Endothelial cell of umbilical vein (primary cell): ENCODE measurements around the gene APOL2. TPM values are rescaled to one million over a fixed set of nuclear protein-coding genes. Genes with fewer than 3 reads are reported as not detected.

Source experiments
- BruUV-seq: library from RNA; stranded (reverse); fragments of 400-500 nt; replicated peaks from 2 replicates; lab custom pipeline; 2021; lab: Mats Ljungman, UMichigan
- CTCF ChIA-PET: fragments of 300-600, 350-600 bp; sonication (Branson Sonifier 250); formaldehyde crosslinking; loops from one replicate; lab custom pipeline; 2021; ENCODE audit warnings: antibody characterized with exemption, inconsistent platforms; lab: Charles Lee
- POLR2A ChIA-PET: fragments of 300-600, 350-600 bp; sonication (Branson Sonifier 250); formaldehyde crosslinking; loops from one replicate; lab custom pipeline; 2021; ENCODE audit warnings: antibody characterized with exemption, inconsistent platforms; lab: Charles Lee
- DNase-seq: peaks from one replicate; pipeline ENCODE4 v3.0.0-alpha.2; 2011; ENCODE audit warnings: low read depth, low spot score
- FAIRE-seq: peaks from 2 replicates; lab custom pipeline; 2011; peaks lifted over from hg19 to GRCh38; lab: Jason Lieb, UNC
- H2AFZ ChIP-seq: 2 replicates; pipeline ENCODE4 v1.6.0; 2012; ENCODE audit warnings: low read depth, low read length, control low read depth, inconsistent platforms
- H3K27ac ChIP-seq: 2 replicates; pipeline ENCODE4 v1.5.1; 2011; ENCODE audit warnings: low read depth, mild to moderate bottlenecking, control low read depth, low read length, moderate library complexity; ENCODE audit not compliant: insufficient read depth
- H3K27me3 ChIP-seq, 2 experiments: 2 replicates each; pipeline versions ENCODE4 v1.6.0 to v1.6.1; 2011; ENCODE audit warnings: low read length in 2 of 2, mixed read lengths in 1 of 2; ENCODE audit not compliant: control insufficient read depth in 2 of 2, insufficient read depth in 2 of 2
- H3K36me3 ChIP-seq, 2 experiments: 2 replicates in 1 of 2; 3 replicates in 1 of 2; pipeline ENCODE4 v1.5.1; 2011; ENCODE audit warnings: low read length in 2 of 2, mild to moderate bottlenecking in 1 of 2, moderate library complexity in 1 of 2; ENCODE audit not compliant: control insufficient read depth in 2 of 2, insufficient read depth in 2 of 2; ENCODE audit errors: extremely low read depth in 1 of 2
- H3K4me1 ChIP-seq: 3 replicates; pipeline ENCODE4 v1.5.1; 2011; ENCODE audit warnings: mild to moderate bottlenecking, low read length; ENCODE audit not compliant: control insufficient read depth, insufficient read depth; ENCODE audit errors: extremely low read depth
- H3K4me2 ChIP-seq: 2 replicates; pipeline ENCODE4 v1.6.1; 2011; ENCODE audit warnings: low read length, control low read depth, mixed read lengths; ENCODE audit not compliant: insufficient read depth
- H3K4me3 ChIP-seq, 3 experiments: fragments of 200-600 bp in 1 of 3; sonication (generic), shearing (Covaris generic) in 1 of 3; replicated peaks in 1 of 3; 2 replicates each; pipeline ENCODE4 v1.5.1; 2011 to 2016; ENCODE audit warnings: control low read depth in 3 of 3, low read length in 3 of 3, mild to moderate bottlenecking in 2 of 3, inconsistent platforms in 1 of 3, low read depth in 1 of 3, moderate library complexity in 1 of 3; ENCODE audit not compliant: insufficient read depth in 1 of 3
- H3K79me2 ChIP-seq: 2 replicates; pipeline ENCODE4 v1.6.0; 2012; ENCODE audit warnings: low read length, inconsistent platforms; ENCODE audit not compliant: control insufficient read depth, insufficient read depth
- H3K9ac ChIP-seq: replicated peaks from 2 replicates; pipeline ENCODE3; 2011; ENCODE audit warnings: low read length, control low read depth; ENCODE audit not compliant: insufficient read depth; ENCODE audit errors: extremely low read depth
- H3K9me1 ChIP-seq: replicated peaks from 3 replicates; pipeline ENCODE4 v1.6.0; 2011; ENCODE audit warnings: mild to moderate bottlenecking, low read length; ENCODE audit not compliant: control insufficient read depth, insufficient read depth; ENCODE audit errors: extremely low read depth
- H3K9me3 ChIP-seq: replicated peaks from 2 replicates; pipeline ENCODE4 v1.5.1; 2012; ENCODE audit warnings: low read length, inconsistent platforms; ENCODE audit not compliant: control insufficient read depth, insufficient read depth
- H4K20me1 ChIP-seq: replicated peaks from 2 replicates; pipeline ENCODE3; 2011; ENCODE audit warnings: mild to moderate bottlenecking, low read length; ENCODE audit not compliant: control insufficient read depth, insufficient read depth; ENCODE audit errors: extremely low read depth
- CTCF ChIP-seq, 2 donors: IDR thresholded peaks; 1 replicate in 1 of 2; 2 replicates in 1 of 2; pipeline ENCODE4 v1.5.1; 2011; ENCODE audit warnings: low read length in 2 of 2, mild to moderate bottlenecking in 2 of 2, moderate library complexity in 2 of 2, control low read depth in 1 of 2, inconsistent platforms in 1 of 2, low read depth in 1 of 2; ENCODE audit not compliant: insufficient read depth in 1 of 2; ENCODE audit errors: extremely low read depth in 1 of 2
- EZH2 ChIP-seq: IDR thresholded peaks from 2 replicates; pipeline ENCODE4 v1.6.1; 2012; ENCODE audit warnings: borderline replicate concordance, low read depth, mild to moderate bottlenecking, moderate library complexity, low read length, inconsistent platforms; ENCODE audit not compliant: severe bottlenecking
- FOS ChIP-seq: IDR thresholded peaks from 2 replicates; pipeline ENCODE4 v1.6.1; 2011; ENCODE audit warnings: mild to moderate bottlenecking, low read length, moderate library complexity, borderline replicate concordance; ENCODE audit not compliant: insufficient read depth
- GATA2 ChIP-seq: IDR thresholded peaks from 2 replicates; pipeline ENCODE4 v1.7.0; 2011; ENCODE audit warnings: low read depth, mild to moderate bottlenecking, moderate library complexity, mixed read lengths, low read length; ENCODE audit not compliant: insufficient read length, insufficient read depth
- JUN ChIP-seq: IDR thresholded peaks from 2 replicates; pipeline ENCODE4 v1.6.1; 2011; ENCODE audit warnings: borderline replicate concordance, low read depth; ENCODE audit not compliant: insufficient read length, insufficient read depth
- MYC ChIP-seq: IDR thresholded peaks from one replicate; pipeline ENCODE4 v1.6.1; 2011; ENCODE audit warnings: mild to moderate bottlenecking, low read depth, low read length
- POLR2A ChIP-seq: IDR thresholded peaks from 2 replicates; pipeline ENCODE4 v1.6.1; 2012; ENCODE audit warnings: low read depth, mild to moderate bottlenecking, control low read depth, low read length
- POLR2AphosphoS5 ChIP-seq: IDR thresholded peaks from 2 replicates; pipeline ENCODE4 v1.6.1; 2012; ENCODE audit warnings: low read depth, mild to moderate bottlenecking, control low read depth, low read length, moderate library complexity; ENCODE audit not compliant: insufficient read depth
- dilution Hi-C: fragments of 300-500 bp; cut with MboI; formaldehyde crosslinking; loops from one replicate; pipeline ENCODE4 v1.15.0; 2019; ENCODE audit warnings: low sequenced_read_pairs; ENCODE audit not compliant: extremely low pct_ligation_motif_present
- intact Hi-C: fragments of 100-400 bp; cut with micrococcal nuclease; formaldehyde crosslinking; loops from one replicate; pipeline ENCODE4 v1.10.0; 2022
- polyA plus RNA-seq, 4 experiments: library from polyadenylated mRNA; depleted of rRNA in 3 of 4; stranded (reverse) in 3 of 4; unstranded in 1 of 4; fragments of >200 nt; gene quantifications; 2 replicates each; pipeline versions ENCODE4 v1.2.1 to v1.2.3, GENCODE V29; 2011 to 2012; ENCODE audit warnings: missing spikeins in 1 of 4
- total RNA-seq: library from RNA; stranded (reverse); gene quantifications from 2 replicates; pipeline ENCODE4 v1.2.3, GENCODE V29; 2021
- TF ChIP-seq, protein P1 (sequence below): IDR thresholded peaks from 2 replicates; pipeline ENCODE4 v1.6.1; 2011; ENCODE audit not compliant: insufficient read depth, insufficient read length

Gene APOL2
- total and polyA plus RNA-seq, 2 donors (not counting 3 experiments of a cell fraction or from before 2014, with no cell fraction given): 16.9 to 37.6 TPM

DNA sequence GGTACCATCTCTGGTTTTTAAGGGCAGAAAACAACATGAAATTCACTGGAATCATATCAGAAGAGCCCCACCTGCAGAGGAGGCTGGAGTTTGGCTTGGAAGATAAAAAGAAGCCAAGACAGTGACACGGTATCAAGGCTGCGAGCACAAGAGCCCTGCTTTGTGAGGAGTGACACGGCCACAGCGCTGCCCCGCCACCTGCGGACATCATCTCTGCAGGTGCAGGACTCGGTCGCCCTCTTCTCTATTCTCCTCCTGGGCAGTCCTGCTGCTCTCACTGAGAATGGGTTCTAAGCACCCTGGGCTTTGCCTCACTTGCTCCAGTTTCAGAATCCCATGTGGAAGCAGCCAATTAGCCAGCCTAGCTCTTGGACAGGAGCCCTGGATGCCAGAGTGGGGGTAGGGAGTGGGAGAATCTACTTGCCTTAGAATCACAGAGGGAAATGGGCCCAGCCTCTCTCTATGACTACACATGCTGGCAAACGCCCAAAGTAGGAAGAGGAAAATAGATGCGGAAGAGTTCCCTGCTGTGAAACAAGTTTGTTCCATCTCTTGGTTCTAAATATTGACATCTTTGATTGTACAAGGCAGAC, 54.8 kb downstream of the APOL2 start:
- Histone ChIP-seq H3K36me3 (no peaks in the 10 kb centered on the region), H3K27me3 (peaks cover 2 to 5% of the 10 kb centered on the region in 2 experiments), H3K27ac (no peak overlapping the region), H3K79me2 (no peaks in the 10 kb centered on the region), H3K4me2 (no peak overlapping the region), H4K20me1 (no peaks in the 10 kb centered on the region), H3K9me3 (no peaks in the 10 kb centered on the region), H3K9me1 (no peaks in the 10 kb centered on the region), H2AFZ (no peak overlapping the region), H3K4me3 (no peak overlapping the region), H3K4me1 (no peaks in the 10 kb centered on the region), H3K9ac (no peak overlapping the region)
- dilution Hi-C loops (no loop called here), intact Hi-C loops (no loop called here)
- ChIA-PET CTCF (interaction anchor here (5.7 kb wide), 1 partner anchor 42 kb away, joined by 140 read pairs; no protein-coding TSS in a partner anchor), POLR2A (no interaction called here)
- peak; percentile 60 for DNase-seq
- no TSS peak for BruUV-seq
- TF ChIP-seq FOS (no peak), POLR2AphosphoS5 (no peak), JUN (no peak), MYC (no peak), GATA2 (no peak), CTCF (IDR thresholded peaks at IDR 0.05; ENCODE audit: extremely low read depth in 1 of 2, insufficient read depth in 1 of 2, low read depth in 1 of 2, low read length in 2 of 2) (no peak), EZH2 (no peak), POLR2A (no peak)
- TF ChIP-seq, protein P1, sequence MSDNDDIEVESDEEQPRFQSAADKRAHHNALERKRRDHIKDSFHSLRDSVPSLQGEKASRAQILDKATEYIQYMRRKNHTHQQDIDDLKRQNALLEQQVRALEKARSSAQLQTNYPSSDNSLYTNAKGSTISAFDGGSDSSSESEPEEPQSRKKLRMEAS: no peak
- FAIRE-seq: no peak
